PFSK-1 (cell line): ENCODE results near the gene PPP2R2D.

ENCODE experiments used
- FOXP2 ChIP-seq: optimal IDR thresholded peaks from 2 replicates; pipeline ENCODE3; 2011; ENCODE audit warnings: borderline replicate concordance, control low read depth, inconsistent platforms; ENCODE audit not compliant: insufficient read depth; ENCODE audit errors: extremely low read length, extremely low read depth
- POLR2AphosphoS5 ChIP-seq: IDR thresholded peaks from 2 replicates; pipeline ENCODE4 v1.6.1; 2012; ENCODE audit warnings: low read depth, mild to moderate bottlenecking, control low read depth, low read length, moderate library complexity
- SIN3A ChIP-seq: IDR thresholded peaks from 2 replicates; pipeline ENCODE4 v1.6.1; 2012; ENCODE audit warnings: mild to moderate bottlenecking, low read length, moderate library complexity, borderline replicate concordance; ENCODE audit not compliant: insufficient read depth
- TAF1 ChIP-seq: IDR thresholded peaks from 2 replicates; pipeline ENCODE4 v1.6.1; 2012; ENCODE audit warnings: low read length, control low read depth, borderline replicate concordance; ENCODE audit not compliant: insufficient read depth
- TF ChIP-seq, protein P1 (sequence below), 2 experiments: IDR thresholded peaks; 2 replicates each; pipeline versions ENCODE4 v1.6.1 to v1.8.0; 2011 to 2012; ENCODE audit warnings: low read depth in 2 of 2, low read length in 2 of 2, control low read depth in 1 of 2, inconsistent platforms in 1 of 2, mild to moderate bottlenecking in 1 of 2, moderate library complexity in 1 of 2; ENCODE audit not compliant: insufficient read depth in 1 of 2

The PPP2R2D gene

DNA sequence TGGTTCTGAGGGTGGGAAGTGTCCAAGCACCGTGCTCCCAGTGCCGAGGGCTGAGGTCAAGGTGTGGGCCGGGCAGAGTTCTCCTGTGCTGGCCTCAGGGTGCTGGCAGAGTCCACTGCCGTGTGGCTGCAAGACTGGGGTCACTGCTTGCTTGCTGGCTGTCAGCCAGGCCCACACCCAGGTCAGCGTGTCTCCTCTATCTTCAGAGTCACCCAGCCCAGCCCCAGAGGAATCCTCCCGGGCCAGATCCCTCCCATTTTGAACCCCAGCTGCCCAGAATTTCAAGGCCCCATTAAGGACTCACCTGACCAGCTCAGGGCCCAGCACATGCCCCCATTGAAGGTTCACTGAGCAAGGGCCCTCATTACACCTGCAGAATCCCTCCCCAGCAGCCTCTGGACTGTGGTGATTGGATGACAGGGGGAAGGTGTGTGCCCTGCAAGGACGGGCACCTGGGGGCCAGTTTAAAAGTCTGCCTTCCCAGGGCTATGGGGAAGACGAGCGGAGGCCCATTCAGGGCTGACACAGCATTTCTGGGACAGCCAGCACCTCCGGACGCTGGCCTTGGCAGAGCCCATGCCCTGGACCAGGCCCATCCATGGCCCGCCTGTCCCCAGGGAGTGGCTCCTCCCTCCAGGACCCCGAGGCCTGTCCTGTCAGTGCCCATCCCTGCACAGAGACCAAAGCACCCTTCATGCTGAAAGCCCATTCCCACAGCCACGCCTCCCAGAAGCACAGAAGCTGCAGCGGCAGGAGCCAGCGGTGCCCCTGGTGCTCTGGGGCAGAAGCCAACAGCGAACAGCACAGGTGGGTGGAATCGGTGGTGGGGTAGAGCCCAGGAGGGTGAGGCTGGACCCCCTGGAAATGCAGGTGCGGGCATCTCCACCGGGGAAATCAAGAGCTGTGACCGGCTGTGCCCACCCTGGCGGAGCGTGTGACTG lies 45.1 kb upstream of the PPP2R2D start:
- TF ChIP-seq FOXP2 (no peak), TAF1 (no peak), POLR2AphosphoS5 (no peak), SIN3A (no peak)
- TF ChIP-seq, protein P1, sequence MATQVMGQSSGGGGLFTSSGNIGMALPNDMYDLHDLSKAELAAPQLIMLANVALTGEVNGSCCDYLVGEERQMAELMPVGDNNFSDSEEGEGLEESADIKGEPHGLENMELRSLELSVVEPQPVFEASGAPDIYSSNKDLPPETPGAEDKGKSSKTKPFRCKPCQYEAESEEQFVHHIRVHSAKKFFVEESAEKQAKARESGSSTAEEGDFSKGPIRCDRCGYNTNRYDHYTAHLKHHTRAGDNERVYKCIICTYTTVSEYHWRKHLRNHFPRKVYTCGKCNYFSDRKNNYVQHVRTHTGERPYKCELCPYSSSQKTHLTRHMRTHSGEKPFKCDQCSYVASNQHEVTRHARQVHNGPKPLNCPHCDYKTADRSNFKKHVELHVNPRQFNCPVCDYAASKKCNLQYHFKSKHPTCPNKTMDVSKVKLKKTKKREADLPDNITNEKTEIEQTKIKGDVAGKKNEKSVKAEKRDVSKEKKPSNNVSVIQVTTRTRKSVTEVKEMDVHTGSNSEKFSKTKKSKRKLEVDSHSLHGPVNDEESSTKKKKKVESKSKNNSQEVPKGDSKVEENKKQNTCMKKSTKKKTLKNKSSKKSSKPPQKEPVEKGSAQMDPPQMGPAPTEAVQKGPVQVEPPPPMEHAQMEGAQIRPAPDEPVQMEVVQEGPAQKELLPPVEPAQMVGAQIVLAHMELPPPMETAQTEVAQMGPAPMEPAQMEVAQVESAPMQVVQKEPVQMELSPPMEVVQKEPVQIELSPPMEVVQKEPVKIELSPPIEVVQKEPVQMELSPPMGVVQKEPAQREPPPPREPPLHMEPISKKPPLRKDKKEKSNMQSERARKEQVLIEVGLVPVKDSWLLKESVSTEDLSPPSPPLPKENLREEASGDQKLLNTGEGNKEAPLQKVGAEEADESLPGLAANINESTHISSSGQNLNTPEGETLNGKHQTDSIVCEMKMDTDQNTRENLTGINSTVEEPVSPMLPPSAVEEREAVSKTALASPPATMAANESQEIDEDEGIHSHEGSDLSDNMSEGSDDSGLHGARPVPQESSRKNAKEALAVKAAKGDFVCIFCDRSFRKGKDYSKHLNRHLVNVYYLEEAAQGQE (IDR thresholded peaks at IDR 0.05; ENCODE audit: insufficient read depth in 1 of 2, low read depth in 2 of 2, low read length in 2 of 2), result no peak

DNA sequence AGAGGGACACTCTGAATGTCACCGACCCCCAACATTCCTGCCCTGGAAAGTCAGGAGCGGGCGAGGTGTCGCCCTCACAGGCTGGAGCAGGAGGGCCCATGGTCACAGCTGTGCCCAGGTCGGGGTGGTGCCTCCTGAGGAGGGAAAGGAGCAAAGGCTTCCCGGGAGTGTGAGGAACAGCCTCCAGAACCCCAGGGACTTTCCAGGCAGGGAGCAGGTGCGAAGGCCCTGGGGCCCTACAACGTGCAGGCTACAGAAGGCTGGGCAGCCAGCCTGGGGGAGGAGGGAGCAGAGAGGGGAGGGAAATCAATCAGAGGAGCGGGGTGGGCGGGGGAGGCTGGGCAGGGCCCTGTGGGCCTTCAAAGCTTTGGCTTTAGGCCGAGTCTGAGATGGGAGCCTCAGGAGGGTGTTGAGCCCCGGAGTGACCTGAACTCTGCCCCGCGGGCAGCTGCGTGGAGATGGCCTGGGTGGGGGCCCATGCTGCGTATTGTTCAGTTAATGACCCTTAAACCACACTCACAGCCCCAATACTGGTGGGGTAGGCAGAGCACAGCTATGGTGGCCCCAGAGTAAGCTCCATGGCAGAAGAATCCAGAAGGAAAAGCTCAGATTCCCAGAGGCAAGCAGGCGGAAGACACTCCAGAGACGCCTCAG lies 44.2 kb upstream of the PPP2R2D start:
- TF ChIP-seq POLR2AphosphoS5 (no peak), TAF1 (no peak), SIN3A (no peak), FOXP2 (no peak)
- TF ChIP-seq, protein P1 (IDR thresholded peaks at IDR 0.05; ENCODE audit: insufficient read depth in 1 of 2, low read depth in 2 of 2, low read length in 2 of 2), result no peak

DNA sequence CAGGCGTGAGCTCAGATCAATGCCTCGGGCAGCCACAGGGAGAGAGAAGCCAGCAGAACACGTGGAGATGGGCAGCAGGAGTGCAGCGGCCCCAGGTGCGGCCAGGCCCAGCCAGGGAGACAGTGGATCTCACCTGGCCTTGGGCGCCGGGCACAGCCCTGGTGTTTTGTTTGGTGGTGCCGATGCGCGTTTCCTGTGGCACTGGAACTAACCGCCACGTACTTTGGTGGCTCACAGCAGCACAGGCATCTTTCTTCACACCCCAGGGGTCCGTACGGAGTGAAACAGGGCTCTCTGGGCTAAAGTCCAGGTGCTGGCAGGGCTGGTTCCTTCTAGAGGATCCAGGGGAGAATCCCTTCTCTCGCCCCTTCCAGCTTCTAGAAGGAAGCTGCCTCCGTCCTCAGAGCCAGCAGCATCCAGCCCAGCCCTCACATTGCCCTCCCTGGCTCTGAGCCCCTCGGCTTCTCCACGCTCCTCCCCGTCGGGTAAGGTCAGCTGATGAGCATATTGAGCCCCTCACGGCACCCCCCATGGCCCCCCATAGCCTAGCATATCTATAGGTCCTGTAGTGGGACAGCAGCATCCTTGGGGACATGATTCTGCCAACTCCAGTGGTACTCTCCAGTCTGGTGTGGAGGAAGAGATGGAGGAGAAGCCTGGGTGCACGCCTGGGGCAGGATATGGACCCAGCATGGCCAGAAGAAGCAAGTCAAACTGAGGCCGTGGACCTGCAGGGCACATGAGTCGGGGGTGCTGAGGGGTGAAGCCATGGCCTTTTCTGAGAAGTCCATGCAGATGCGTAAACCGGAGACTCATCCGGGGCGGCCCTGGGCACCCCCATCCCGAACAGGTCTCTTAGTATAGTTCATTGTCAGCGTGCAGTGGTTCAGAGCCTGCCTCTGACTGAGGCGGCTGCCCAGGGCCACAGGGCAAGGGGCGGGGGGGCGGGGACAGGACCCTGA lies 43.4 kb upstream of the PPP2R2D start:
- no peak for TF ChIP-seq FOXP2
- no peak for TF ChIP-seq SIN3A
- TF ChIP-seq POLR2AphosphoS5, result no peak
- TF ChIP-seq, protein P1 (IDR thresholded peaks at IDR 0.05; ENCODE audit: insufficient read depth in 1 of 2, low read depth in 2 of 2, low read length in 2 of 2), result no peak
- TF ChIP-seq TAF1, result no peak

DNA sequence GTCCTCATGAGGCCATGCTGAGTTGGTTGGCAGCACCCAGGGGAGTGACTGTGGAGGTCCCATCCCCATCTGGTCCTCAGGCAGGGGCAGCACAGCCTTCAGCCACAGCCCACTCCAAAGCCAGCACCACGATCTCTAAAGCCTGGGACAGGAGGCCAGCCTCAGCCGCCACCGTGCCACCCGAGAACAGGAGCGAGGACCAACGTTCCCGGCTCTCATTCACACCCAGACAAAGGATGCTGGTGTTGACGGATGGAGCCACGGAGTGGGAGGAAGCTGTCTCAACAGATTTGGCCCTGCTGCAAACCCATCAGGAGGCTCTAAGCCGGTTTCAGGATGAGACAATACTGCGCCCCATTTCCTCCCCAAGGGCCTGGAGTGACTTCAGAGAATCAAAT lies 42.7 kb upstream of the PPP2R2D start:
- TF ChIP-seq SIN3A, result no peak
- no peak for TF ChIP-seq POLR2AphosphoS5
- TF ChIP-seq FOXP2, result no peak
- TF ChIP-seq, protein P1 (IDR thresholded peaks at IDR 0.05; ENCODE audit: insufficient read depth in 1 of 2, low read depth in 2 of 2, low read length in 2 of 2), result no peak
- TF ChIP-seq TAF1, result no peak
